Measurements from ENCODE around the gene CUX1. TPM values are rescaled to one million over a fixed set of nuclear protein-coding genes. Genes with fewer than 3 reads are reported as not detected.
A peak's percentile ranks its signal among the peaks of the same experiment; 100 is the strongest.

CUX1 gene
- total RNA-seq, 2 donors from 2014 or later: 12.0 to 13.8 TPM

DNA sequence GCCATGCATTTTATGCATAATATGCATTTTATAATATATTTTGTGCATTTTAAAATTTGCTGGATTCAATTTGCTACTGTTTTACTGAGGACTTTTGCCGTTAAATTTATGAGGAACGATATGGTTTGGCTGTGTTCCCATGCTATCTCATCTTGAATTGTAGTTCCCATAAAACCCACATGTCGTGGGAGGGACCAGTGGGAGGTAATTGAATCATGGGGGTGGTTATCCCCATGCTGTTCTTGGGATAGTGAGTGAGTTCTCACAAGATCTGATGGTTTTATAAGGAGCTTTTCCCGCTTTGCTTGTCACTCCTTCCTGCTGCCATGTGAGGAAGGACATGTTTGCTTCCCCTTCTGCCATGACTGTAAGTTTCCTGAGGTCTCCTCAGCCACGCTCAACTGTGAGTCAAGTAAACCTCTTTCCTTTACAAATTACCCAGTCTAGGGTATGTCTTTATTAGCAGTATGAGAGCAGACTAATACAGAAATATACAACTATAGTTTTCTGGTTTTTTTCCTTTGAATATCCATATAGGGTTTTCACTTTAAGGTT lies 267.9 kb downstream of the CUX1 start:
- H3K27ac Mint-ChIP-seq: no peak overlapping the region
- H3K9me3 Mint-ChIP-seq: peaks cover 6% of the 10 kb centered on the region
- no peak for ATAC-seq (replicated peaks)
- H3K4me3 Mint-ChIP-seq: no peak overlapping the region
- peaks cover 28% of the 10 kb centered on the region for H3K36me3 Mint-ChIP-seq (ENCODE audit: low read depth)
- H3K27me3 Mint-ChIP-seq: no peaks in the 10 kb centered on the region
- H3K4me1 Mint-ChIP-seq: no peaks in the 10 kb centered on the region

DNA sequence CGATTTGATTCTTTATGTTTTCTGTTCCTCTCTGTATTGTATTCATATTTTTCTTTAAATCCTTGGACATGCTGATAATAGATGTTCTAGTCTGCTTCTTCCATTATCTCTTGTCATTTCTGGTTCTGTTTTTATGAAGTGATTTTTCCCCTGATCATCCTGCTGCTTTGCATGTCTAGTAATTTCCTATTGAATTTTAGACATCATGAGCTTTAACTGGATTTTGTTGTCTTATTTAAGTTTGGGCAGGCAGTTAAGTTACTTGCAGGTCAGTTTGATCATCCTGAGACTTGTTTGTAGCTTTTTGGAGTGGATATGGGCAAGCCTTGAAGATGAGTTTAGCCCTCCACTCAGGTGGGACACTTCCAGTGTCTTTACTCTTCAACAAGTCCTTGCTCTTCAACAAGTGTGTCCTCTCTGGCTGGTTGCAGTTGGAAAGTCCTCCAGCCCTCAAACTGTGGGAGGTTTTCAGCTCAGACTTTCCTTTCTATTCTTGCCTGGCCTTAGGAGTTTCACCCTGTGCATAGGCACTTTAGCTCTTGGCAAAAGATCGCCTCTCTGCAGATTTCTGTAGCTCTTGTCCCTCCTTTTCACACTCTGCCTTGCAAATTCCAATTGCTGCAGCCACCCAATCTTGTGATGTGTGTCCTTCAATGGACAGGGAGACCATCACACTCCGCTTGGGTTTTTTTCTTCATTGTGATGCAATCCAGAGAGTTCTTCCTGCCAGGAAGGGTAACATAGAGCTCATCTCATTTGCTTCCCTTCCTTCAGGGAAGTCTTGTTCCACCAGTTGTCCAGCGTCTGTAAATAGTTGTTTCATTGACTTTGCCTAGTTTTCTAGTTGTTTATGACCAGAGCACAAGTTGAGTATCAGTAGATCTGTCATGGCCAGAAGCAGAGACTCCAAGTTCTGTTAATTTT lies 272.0 kb downstream of the CUX1 start:
- no peak overlapping the region for H3K4me3 Mint-ChIP-seq
- peaks cover 5% of the 10 kb centered on the region for H3K36me3 Mint-ChIP-seq (ENCODE audit: low read depth)
- H3K9me3 Mint-ChIP-seq: peaks cover 3% of the 10 kb centered on the region
- H3K27ac Mint-ChIP-seq: no peak overlapping the region
- H3K27me3 Mint-ChIP-seq: no peaks in the 10 kb centered on the region
- peaks cover 5% of the 10 kb centered on the region for H3K4me1 Mint-ChIP-seq
- no peak for ATAC-seq (replicated peaks)

DNA sequence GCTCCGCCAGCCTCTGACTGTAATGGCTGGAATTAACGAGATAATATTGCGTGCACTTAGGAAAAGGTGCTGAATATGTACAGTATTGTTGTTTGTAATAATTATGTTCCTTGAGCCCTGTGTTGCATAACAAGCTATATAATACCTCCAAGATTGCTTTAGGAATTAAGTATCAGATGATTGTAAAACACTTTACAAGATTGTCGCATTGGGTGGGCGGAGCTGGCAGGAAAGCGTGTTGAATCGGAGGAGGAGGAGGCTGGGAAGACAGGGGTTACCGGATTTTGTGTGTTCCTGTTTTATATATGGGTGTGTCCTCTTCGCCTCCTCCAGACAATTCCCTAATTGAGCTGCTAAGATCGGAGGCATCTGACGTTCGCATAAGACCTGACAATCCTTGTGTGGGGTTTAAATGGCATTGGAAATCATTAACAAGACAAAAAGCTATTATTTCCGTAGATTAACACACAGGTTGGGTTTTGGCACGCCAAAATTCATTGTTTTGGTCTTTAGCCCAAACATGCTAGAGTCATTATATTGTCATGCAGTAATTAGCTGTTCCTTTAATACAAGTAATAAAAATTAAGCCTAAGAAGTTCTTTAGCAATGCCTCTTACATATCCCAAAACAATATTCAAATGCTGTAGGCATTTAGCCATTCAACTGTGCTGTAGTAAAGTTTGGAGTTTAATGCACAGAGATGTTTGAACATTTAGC lies 276.3 kb downstream of the CUX1 start:
- no peak for ATAC-seq (replicated peaks)
- Mint-ChIP-seq H3K4me1 (peaks cover 5% of the 10 kb centered on the region), H3K9me3 (no peaks in the 10 kb centered on the region), H3K4me3 (no peak overlapping the region), H3K27ac (no peak overlapping the region), H3K27me3 (no peaks in the 10 kb centered on the region), H3K36me3 (ENCODE audit: low read depth) (peaks cover 7% of the 10 kb centered on the region)

DNA sequence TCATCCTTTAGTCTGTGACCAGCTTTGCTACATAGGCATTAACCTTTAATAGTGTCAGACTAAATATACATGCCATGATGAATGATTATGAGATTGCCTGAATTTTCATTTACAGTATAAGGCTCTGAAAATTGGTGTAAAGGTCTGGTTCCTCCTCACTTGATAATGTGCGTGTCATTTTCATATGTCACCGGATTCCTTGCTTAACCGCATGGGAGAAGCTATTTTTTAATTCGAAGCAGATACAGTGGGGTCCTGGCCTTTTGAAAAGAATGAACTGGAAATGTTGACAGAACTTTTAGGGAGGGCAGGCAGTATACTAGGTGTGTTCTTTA lies 276.9 kb downstream of the CUX1 start:
- Mint-ChIP-seq H3K9me3 (no peaks in the 10 kb centered on the region), H3K4me3 (no peak overlapping the region), H3K27me3 (no peaks in the 10 kb centered on the region), H3K4me1 (peaks cover 5% of the 10 kb centered on the region), H3K36me3 (ENCODE audit: low read depth) (peaks cover 7% of the 10 kb centered on the region), H3K27ac (no peak overlapping the region)
- no peak for ATAC-seq (replicated peaks)

DNA sequence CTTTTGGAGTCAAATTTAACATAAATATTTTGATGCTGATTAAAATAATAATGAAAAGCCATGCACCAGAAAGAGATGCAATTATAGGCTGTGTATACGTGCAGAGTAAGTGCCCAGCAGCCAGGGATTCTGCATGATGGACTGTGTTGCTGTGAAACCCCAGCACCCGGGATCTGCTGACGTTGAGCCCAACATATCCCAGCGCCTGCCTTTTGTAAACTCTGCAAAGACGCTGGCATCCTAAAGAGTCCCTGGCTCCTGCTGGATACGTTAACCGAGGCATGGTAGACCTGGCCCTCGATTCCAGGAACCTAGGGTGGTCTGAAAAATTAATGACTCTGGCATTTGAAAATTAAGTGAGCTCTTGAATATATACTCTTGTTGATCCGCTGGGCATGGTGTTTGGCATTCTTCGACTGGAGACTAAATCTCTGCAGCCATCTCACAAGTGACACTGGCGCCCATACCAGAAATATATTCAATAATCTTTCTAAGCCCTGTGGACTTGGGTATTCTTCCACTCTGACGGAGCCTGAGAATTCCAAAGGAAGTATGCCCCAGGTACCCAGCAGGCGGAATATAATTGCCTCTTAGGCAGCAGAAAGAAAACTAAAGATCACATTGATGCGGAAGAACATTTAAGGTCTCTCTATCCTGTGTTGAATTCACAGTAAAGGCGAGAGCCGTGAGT lies 278.0 kb downstream of the CUX1 start:
- peaks cover 5% of the 10 kb centered on the region for H3K4me1 Mint-ChIP-seq
- H3K36me3 Mint-ChIP-seq (ENCODE audit: low read depth): peaks cover 7% of the 10 kb centered on the region
- no peaks in the 10 kb centered on the region for H3K9me3 Mint-ChIP-seq
- ATAC-seq (replicated peaks): no peak
- no peaks in the 10 kb centered on the region for H3K27me3 Mint-ChIP-seq
- H3K4me3 Mint-ChIP-seq: no peak overlapping the region
- H3K27ac Mint-ChIP-seq: no peak overlapping the region

DNA sequence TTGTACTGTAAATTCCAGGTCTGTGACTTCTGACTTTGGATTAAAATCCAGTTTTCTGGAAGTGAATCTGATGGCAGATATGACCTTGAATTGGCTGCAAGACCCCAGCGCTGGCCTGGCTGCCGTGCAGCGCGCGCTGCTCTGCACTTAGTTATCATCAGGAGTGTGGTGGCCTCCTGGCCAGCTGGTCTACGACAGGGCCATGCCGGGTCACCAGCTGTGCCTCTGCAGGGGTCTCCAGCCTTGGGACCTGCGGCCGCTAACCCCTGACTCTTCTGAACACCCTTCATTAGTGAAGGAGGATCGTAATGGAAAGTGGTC lies 278.5 kb downstream of the CUX1 start:
- H3K4me3 Mint-ChIP-seq: no peak overlapping the region
- peaks cover 7% of the 10 kb centered on the region for H3K36me3 Mint-ChIP-seq (ENCODE audit: low read depth)
- no peaks in the 10 kb centered on the region for H3K9me3 Mint-ChIP-seq
- H3K27ac Mint-ChIP-seq: no peak overlapping the region
- no peak for ATAC-seq (replicated peaks)
- no peaks in the 10 kb centered on the region for H3K27me3 Mint-ChIP-seq
- peaks cover 5% of the 10 kb centered on the region for H3K4me1 Mint-ChIP-seq

DNA sequence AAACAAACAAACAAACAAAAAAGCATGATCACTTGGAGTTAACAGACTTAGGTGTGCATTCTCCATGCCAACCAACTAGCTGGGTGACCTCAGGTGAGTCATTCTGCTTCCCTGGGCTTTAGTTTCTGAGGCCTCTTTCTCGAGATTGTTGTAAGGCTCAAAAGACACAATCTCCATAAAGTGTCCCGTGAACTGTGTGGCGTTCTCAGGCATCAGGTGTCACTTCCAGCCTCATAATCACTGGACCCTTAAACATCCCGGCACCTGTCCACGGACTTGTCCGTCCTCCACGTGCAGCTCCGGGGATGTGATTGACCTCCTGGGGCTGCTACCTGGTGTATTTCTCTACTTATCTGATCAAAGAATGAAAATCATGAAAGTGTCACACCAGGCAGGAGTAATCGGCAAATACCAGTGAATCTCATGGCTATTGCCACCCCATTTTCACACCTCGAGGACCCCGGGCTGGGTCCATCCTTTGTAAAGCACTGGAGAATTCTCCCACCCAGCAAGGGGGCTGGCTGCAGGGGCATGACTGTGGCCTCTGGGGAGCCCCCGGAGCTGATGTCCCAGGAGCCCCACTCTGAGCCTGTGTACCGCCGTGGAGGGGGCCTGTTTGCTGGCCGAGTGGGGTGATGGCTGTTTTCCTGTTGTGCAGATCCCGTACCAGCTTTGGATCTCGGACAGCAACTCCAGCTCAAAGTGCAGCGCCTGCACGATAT lies 279.4 kb downstream of the CUX1 start:
- H3K27ac Mint-ChIP-seq: no peak overlapping the region
- peaks cover 10% of the 10 kb centered on the region for H3K36me3 Mint-ChIP-seq (ENCODE audit: low read depth)
- ATAC-seq (replicated peaks): no peak
- H3K9me3 Mint-ChIP-seq: no peaks in the 10 kb centered on the region
- H3K4me3 Mint-ChIP-seq: no peak overlapping the region
- H3K27me3 Mint-ChIP-seq: no peaks in the 10 kb centered on the region
- H3K4me1 Mint-ChIP-seq: peaks cover 5% of the 10 kb centered on the region

DNA sequence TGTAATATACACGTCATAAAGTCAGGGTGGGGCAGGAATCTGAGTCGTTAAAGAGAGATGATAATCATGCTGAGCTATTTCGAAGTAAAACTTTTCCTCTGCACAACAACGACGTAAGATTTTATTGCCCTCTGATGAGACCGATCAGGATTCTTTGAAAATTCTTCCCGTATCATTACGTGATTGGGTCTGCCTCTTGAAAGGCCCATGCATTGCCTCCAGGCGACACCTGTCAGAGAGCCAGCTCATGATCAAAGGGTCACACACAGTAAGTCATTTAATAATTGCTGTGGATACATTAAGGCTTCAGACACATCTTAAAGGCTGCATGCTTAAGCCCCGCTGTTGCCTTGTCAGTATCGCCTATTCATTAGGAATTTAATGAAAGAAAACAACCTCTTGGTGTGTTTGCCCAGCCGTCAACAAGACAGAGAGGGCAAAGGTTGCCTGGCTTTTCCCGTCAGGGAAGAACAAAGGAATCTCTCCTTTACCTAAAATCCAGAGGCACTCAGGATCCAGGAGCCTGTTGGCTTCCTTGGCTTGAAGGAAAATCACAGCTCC lies 280.3 kb downstream of the CUX1 start:
- ATAC-seq (replicated peaks): no peak
- Mint-ChIP-seq H3K27ac (no peak overlapping the region), H3K36me3 (ENCODE audit: low read depth) (peaks cover 13% of the 10 kb centered on the region)

DNA sequence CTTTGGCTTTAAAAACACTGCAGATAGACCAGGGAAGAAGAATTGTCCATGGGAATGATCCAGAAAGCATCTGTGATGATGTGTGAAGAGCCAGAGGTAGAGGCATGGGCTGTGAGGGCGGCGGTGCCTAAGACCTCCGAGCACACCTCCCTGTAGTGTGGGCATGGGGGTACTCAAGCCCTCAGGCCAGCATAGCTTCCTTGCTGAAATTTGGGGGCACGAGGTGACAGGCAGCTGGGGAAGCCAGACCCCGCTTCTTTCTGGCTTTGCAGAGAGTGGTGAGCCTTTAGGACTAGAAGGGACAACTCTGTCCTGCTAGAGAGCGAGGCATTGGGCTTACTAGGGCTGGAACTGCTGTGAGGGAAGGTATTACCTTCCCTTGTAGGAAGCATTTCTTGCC lies 281.6 kb downstream of the CUX1 start:
- Mint-ChIP-seq H3K27me3 (no peaks in the 10 kb centered on the region), H3K9me3 (no peaks in the 10 kb centered on the region), H3K27ac (no peak overlapping the region), H3K4me3 (no peak overlapping the region), H3K4me1 (no peaks in the 10 kb centered on the region), H3K36me3 (ENCODE audit: low read depth) (peaks cover 16% of the 10 kb centered on the region)
- ATAC-seq (replicated peaks): no peak

More for the DNA sequence above, 280.3 kb downstream of the CUX1 start:
- H3K27me3 Mint-ChIP-seq: no peaks in the 10 kb centered on the region
- no peaks in the 10 kb centered on the region for H3K9me3 Mint-ChIP-seq
- no peak overlapping the region for H3K4me3 Mint-ChIP-seq
- H3K4me1 Mint-ChIP-seq: no peaks in the 10 kb centered on the region

DNA sequence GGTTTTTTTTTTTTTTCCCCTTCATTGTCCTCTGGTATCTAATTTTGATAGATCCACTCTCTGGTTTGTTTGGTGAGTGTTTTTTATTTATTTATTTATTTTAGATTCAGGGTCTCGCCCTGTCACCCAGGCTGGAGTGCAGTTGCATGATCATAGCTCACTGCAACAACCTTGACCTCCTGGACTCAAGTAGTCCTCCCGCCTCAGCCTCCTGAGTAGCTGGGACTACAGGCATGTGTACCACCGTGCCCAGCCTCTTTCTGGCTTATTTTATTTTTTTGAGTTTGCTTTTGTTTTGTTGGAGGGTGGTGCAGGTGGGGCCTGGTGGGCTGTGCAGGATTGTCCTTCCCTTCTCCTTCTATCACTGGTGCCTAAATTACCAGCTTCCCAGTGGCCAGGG lies 282.0 kb downstream of the CUX1 start:
- Mint-ChIP-seq H3K4me1 (no peaks in the 10 kb centered on the region), H3K9me3 (no peaks in the 10 kb centered on the region), H3K4me3 (no peak overlapping the region), H3K36me3 (ENCODE audit: low read depth) (peaks cover 20% of the 10 kb centered on the region), H3K27me3 (no peaks in the 10 kb centered on the region), H3K27ac (no peak overlapping the region)
- ATAC-seq (replicated peaks): no peak

DNA sequence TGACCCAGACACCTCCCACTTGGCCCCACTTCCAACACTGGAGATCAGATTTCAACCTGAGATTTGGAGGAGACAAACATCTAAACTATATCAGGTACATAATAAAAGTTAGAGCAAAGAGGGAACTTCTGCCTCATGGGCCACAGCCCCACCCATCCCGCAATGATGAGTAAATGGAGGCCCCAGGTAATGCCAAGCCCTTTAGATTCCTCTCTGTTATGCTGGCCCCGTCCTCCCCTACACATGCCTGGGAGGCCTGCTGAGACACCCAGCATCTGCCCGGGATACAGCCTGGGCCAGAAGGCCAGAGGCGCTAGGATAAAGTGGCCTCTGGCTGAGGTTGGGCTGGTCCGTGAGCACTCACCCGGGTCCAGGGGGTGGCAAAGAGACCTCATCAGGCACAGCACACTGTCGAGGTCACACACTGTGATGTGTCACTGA lies 283.7 kb downstream of the CUX1 start:
- Mint-ChIP-seq H3K4me3 (no peak overlapping the region), H3K9me3 (no peaks in the 10 kb centered on the region), H3K4me1 (no peaks in the 10 kb centered on the region), H3K27ac (no peak overlapping the region), H3K36me3 (ENCODE audit: low read depth) (peaks cover 33% of the 10 kb centered on the region), H3K27me3 (no peaks in the 10 kb centered on the region)
- no peak for ATAC-seq (replicated peaks)

DNA sequence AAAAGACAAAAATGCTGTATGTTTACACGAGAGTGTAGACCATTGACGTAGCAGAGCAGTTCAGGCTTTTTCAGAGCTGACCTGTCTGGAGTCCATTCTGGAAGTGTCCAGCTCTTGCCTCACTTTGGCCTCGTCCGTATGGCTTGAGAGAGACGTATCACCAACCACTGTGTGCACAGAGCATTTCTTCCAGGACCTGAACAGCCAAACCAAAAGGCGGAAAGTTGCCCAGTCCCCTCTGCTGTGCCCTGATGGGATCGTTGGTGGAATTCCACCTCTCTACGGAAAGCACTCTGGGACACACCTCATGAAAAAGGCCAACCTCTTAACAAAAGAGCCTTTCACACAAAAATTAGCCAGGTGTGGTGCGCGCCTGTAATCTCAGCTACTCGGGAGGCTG lies 284.5 kb downstream of the CUX1 start:
- Mint-ChIP-seq H3K27me3 (no peaks in the 10 kb centered on the region), H3K4me3 (no peak overlapping the region), H3K9me3 (no peaks in the 10 kb centered on the region), H3K36me3 (ENCODE audit: low read depth) (peaks cover 40% of the 10 kb centered on the region), H3K27ac (no peak overlapping the region), H3K4me1 (no peaks in the 10 kb centered on the region)
- ATAC-seq (replicated peaks): no peak

DNA sequence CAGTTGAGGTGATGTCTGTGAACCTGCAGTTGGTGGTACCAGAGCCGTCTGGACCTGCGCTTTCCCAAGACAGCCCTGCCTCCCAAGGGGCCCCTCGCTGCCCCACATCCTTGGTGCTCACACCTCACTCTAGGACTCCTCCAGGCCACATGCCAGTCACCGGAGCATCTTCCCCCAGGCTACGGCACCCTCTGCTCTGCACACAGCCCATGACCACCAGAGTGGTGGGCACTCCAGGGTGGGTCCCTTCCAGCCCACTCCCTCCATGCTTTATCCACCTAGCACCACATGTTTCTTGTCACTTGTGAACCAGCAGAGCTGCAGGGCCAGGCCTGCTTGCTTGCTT lies 285.6 kb downstream of the CUX1 start:
- no peaks in the 10 kb centered on the region for H3K9me3 Mint-ChIP-seq
- H3K4me1 Mint-ChIP-seq: no peaks in the 10 kb centered on the region
- H3K4me3 Mint-ChIP-seq: no peak overlapping the region
- H3K27ac Mint-ChIP-seq: no peak overlapping the region
- H3K27me3 Mint-ChIP-seq: no peaks in the 10 kb centered on the region
- peaks cover 33% of the 10 kb centered on the region for H3K36me3 Mint-ChIP-seq (ENCODE audit: low read depth)
- no peak for ATAC-seq (replicated peaks)

DNA sequence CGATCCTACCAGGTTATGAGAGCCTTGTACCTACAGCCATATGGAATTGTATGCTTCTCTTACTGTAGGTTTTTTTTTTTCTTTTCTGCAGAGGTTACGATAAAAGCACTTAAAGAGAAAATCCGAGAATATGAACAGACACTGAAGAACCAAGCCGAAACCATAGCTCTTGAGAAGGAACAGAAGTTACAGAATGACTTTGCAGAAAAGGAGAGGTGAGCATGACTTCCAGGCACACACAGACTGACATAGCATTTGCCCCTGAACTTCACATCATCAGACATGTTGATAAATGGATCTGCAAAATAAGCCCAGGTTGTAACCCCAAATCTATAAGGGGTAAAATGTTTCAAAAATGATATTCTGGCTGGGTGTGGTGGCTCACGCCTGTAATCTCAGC lies 286.8 kb downstream of the CUX1 start:
- no peak overlapping the region for H3K4me3 Mint-ChIP-seq
- H3K36me3 Mint-ChIP-seq (ENCODE audit: low read depth): peaks cover 33% of the 10 kb centered on the region
- no peaks in the 10 kb centered on the region for H3K4me1 Mint-ChIP-seq
- no peaks in the 10 kb centered on the region for H3K27me3 Mint-ChIP-seq
- ATAC-seq (replicated peaks): no peak
- H3K27ac Mint-ChIP-seq: peak overlapping the region; percentile 17
- no peaks in the 10 kb centered on the region for H3K9me3 Mint-ChIP-seq

Measured in activated T-helper 17 cell treated with anti-CD3 and anti-CD28 coated beads, Interleukin-2, amount 50 U/mL, for 72 hours (primary cell).